ENCODE results near the gene SLC25A13.
"Not testable (repeated sequence)": the region's sequence is repeated elsewhere in the genome, so short reads cannot be mapped to it uniquely, and the experiment has no call there.

The SLC25A13 gene

DNA sequence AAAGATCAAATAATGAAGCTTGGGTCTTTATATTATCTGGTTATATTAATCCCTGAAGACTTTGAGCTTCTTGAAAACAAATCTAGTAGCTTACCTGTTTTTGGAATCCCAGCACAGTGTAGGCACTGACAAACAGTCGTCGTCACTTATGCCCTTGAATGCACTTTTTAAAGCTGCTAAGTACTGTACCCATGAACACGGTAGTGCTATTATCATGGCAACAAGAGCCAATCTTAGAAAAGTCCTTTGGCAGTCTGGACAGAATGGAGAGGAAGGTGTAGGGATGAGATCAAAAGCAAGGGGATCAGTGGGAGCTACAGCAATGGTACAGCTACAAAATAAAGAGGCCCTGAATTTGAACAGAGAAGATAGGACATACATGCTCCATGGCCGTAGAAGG is 9.4 kb downstream of the SLC25A13 start:
- no peak overlapping the region for H3K4me3 Mint-ChIP-seq
- no peak overlapping the region for H3K27ac Mint-ChIP-seq
- H3K9me3 Mint-ChIP-seq, result no peaks in the 10 kb centered on the region
- peaks cover 16% of the 10 kb centered on the region for H3K4me1 Mint-ChIP-seq
- no peak for DNase-seq
- no peak for ATAC-seq
- H3K27me3 Mint-ChIP-seq, result no peaks in the 10 kb centered on the region

- Mint-ChIP-seq H3K4me1 (peaks cover 16% of the 10 kb centered on the region), H3K4me3 (no peak overlapping the region), H3K27me3 (no peaks in the 10 kb centered on the region), H3K9me3 (no peaks in the 10 kb centered on the region), H3K27ac (no peak overlapping the region)
- ATAC-seq, result no peak
- DNase-seq, result no peak
Measured at GRCh38 chr7:96311967-96312366, 9.9 kb downstream of the SLC25A13 start.

GRCh38 chr7:96310110-96310509 is 11.8 kb downstream of the SLC25A13 start:
- no peaks in the 10 kb centered on the region for H3K9me3 Mint-ChIP-seq
- no peak overlapping the region for H3K27ac Mint-ChIP-seq
- no peak overlapping the region for H3K4me3 Mint-ChIP-seq
- H3K27me3 Mint-ChIP-seq, result no peaks in the 10 kb centered on the region
- peaks cover 23% of the 10 kb centered on the region for H3K4me1 Mint-ChIP-seq
- ATAC-seq (no peak), DNase-seq (no peak)

DNA sequence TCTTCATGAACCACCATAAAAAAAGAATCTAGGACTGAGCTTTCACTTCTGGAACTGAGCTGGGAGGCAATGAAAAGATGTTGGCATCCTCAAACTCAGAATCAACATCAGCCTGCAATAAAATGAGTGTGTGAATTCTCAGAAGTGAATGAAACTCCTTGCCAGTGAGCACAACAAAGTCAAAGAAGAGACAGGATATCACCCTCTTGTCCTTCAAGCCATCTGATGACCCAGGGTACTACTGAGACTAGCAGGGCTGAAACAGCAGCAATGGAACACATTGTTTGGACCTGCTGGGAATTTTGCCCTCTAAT is 13.0 kb downstream of the SLC25A13 start:
- ATAC-seq (no peak), DNase-seq (no peak)
- Mint-ChIP-seq H3K27me3 (no peaks in the 10 kb centered on the region), H3K4me3 (no peak overlapping the region), H3K9me3 (no peaks in the 10 kb centered on the region), H3K27ac (no peak overlapping the region), H3K4me1 (peaks cover 31% of the 10 kb centered on the region)

GRCh38 chr7:96308253-96308949 is 13.5 kb downstream of the SLC25A13 start:
- Mint-ChIP-seq H3K27ac (peak overlapping the region in 1 of 2 donors; percentile 38), H3K9me3 (no peaks in the 10 kb centered on the region), H3K4me3 (no peak overlapping the region), H3K4me1 (peaks cover 32% of the 10 kb centered on the region), H3K27me3 (no peaks in the 10 kb centered on the region)
- DNase-seq, result no peak
- ATAC-seq, result no peak

DNA sequence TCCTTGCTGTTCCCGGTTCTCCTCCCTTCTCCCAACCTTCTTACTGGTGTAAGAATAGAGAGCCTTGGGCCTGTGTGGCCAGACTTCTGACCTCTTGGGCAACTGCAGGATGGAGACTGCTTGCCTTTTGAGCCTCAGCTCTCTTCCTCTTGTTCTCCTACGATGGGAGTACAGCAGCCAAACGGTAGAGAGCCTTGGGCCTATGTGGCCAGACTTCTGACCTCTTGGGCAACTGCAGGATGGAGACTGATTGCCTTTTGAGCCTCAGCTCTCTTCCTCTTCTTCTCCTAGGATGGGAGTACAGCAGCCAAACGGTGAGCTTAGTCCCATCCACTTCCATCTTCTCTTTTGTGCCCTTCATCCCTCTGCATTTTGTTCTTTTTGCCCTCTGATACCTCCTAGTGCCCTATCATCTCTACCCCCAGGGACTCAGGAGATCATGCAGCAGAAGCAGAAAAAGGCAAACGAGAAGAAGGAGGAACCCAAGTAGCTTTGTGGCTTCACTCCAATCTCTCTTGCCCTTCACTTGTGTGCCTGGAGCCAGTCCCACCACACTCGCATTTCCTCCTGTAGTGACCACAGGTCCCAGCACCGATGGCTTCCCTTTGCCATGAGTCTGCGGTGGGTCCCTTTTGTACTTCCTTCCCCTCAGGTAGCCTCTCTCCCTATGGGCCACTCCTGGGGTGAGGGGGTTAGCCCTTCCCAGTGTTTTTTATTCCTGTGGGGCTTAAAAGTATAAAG is 15.3 kb downstream of the SLC25A13 start:
- DNase-seq (no peak), ATAC-seq (no peak)
- Mint-ChIP-seq H3K4me1 (peaks cover 48% of the 10 kb centered on the region), H3K27me3 (no peaks in the 10 kb centered on the region), H3K9me3 (no peaks in the 10 kb centered on the region), H3K4me3 (no peak overlapping the region), H3K27ac (peak overlapping the region; percentile 7 to 23)

GRCh38 chr7:96305915-96306314 is 16.0 kb downstream of the SLC25A13 start:
- Mint-ChIP-seq H3K27ac (no peak overlapping the region), H3K4me1 (peaks cover 48% of the 10 kb centered on the region), H3K9me3 (no peaks in the 10 kb centered on the region), H3K4me3 (no peak overlapping the region), H3K27me3 (no peaks in the 10 kb centered on the region)
- DNase-seq (no peak), ATAC-seq (no peak)

GRCh38 chr7:96304573-96304972 is 17.3 kb downstream of the SLC25A13 start:
- no peaks in the 10 kb centered on the region for H3K27me3 Mint-ChIP-seq
- H3K9me3 Mint-ChIP-seq, result no peaks in the 10 kb centered on the region
- ATAC-seq (no peak), DNase-seq (no peak)
- H3K4me1 Mint-ChIP-seq, result peaks cover 48% of the 10 kb centered on the region
- peak overlapping the region; percentile 89 to 92 for H3K27ac Mint-ChIP-seq
- peak overlapping the region in 1 of 2 donors; percentile 8 for H3K4me3 Mint-ChIP-seq

GRCh38 chr7:96303686-96304443 is 18.0 kb downstream of the SLC25A13 start:
- Mint-ChIP-seq H3K27me3 (no peaks in the 10 kb centered on the region), H3K27ac (peak overlapping the region; percentile 89 to 92), H3K4me3 (peak overlapping the region; percentile 36 to 57), H3K9me3 (no peaks in the 10 kb centered on the region), H3K4me1 (peaks cover 46% of the 10 kb centered on the region)
- no peak for DNase-seq
- peak; percentile 95 for ATAC-seq

DNA sequence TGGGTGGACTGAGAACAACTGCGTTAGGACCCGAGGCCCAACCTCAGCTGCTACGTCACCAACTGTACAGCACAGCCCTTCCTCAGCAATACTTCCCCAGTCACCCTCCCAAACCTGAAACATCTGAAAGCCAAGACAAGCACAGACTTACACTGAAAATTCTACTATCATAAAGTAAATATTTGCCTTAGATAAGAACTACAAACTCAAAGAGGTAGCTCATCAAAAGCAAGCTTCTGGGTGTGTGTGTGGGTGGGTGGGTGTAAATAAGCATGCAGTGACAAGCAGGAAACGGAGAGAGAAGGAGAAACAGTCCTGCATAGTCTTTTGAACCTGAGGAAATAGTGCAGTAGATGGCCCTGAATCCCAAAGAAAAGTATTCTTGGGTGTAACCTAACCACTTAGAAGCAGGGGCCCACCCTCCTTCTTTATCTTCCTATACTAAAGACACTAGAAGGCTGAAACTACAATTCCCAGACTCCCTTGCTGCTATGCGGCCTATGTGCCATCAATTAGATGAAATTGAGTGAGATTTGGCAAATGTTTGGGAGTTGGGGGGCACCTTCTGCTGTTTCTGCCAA is 18.7 kb downstream of the SLC25A13 start:
- DNase-seq, result no peak
- Mint-ChIP-seq H3K27ac (no peak overlapping the region), H3K4me3 (peak overlapping the region; percentile 36 to 57), H3K4me1 (peaks cover 39% of the 10 kb centered on the region), H3K27me3 (no peaks in the 10 kb centered on the region), H3K9me3 (no peaks in the 10 kb centered on the region)
- no peak for ATAC-seq

DNA sequence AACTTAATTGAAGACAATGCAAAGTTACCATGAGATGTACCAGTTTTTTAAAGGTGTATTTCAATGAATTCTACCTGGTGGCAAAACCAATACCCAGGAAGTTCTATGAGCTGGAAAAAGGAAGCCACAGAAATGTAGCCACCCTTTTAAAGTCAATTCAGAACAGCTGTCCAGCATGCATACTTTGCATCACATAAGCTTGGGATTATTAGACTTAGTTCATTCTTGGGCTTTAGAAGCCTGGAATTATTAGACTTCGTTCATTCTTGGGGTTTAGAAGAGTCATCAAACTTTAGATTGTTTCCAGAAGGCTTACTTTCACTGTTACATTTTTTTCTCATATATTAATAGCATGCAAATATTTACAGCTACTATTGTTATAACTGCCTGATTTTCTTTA is 20.9 kb downstream of the SLC25A13 start:
- DNase-seq (no peak), ATAC-seq (no peak)
- no peak overlapping the region for H3K27ac Mint-ChIP-seq
- no peak overlapping the region for H3K4me3 Mint-ChIP-seq
- peaks cover 30% of the 10 kb centered on the region for H3K4me1 Mint-ChIP-seq
- no peaks in the 10 kb centered on the region for H3K9me3 Mint-ChIP-seq
- no peaks in the 10 kb centered on the region for H3K27me3 Mint-ChIP-seq

- H3K27ac Mint-ChIP-seq, result no peak overlapping the region
Measured at GRCh38 chr7:96300502-96300901, 21.4 kb downstream of the SLC25A13 start.

GRCh38 chr7:96299496-96299895 is 22.4 kb downstream of the SLC25A13 start:
- H3K9me3 Mint-ChIP-seq, result no peaks in the 10 kb centered on the region
- ATAC-seq, result no peak
- no peak overlapping the region for H3K27ac Mint-ChIP-seq
- no peak for DNase-seq
- H3K4me3 Mint-ChIP-seq, result no peak overlapping the region
- H3K4me1 Mint-ChIP-seq, result peaks cover 26% of the 10 kb centered on the region
- H3K27me3 Mint-ChIP-seq, result no peaks in the 10 kb centered on the region

More at GRCh38 chr7:96300502-96300901, 21.4 kb downstream of the SLC25A13 start:
- H3K4me3 Mint-ChIP-seq, result no peak overlapping the region
- no peak for DNase-seq
- H3K4me1 Mint-ChIP-seq, result peaks cover 30% of the 10 kb centered on the region
- no peaks in the 10 kb centered on the region for H3K9me3 Mint-ChIP-seq
- ATAC-seq, result no peak
- no peaks in the 10 kb centered on the region for H3K27me3 Mint-ChIP-seq

GRCh38 chr7:96297876-96298275 is 24.0 kb downstream of the SLC25A13 start:
- ATAC-seq (no peak), DNase-seq (no peak)
- Mint-ChIP-seq H3K27me3 (no peaks in the 10 kb centered on the region), H3K27ac (no peak overlapping the region), H3K4me3 (no peak overlapping the region), H3K4me1 (peaks cover 10% of the 10 kb centered on the region), H3K9me3 (no peaks in the 10 kb centered on the region)

GRCh38 chr7:96297446-96297845 is 24.5 kb downstream of the SLC25A13 start:
- not testable (repeated sequence) for H3K27ac Mint-ChIP-seq, H3K4me3 Mint-ChIP-seq, ATAC-seq, H3K9me3 Mint-ChIP-seq, H3K4me1 Mint-ChIP-seq, H3K27me3 Mint-ChIP-seq, DNase-seq

- not testable (repeated sequence) for DNase-seq, H3K4me3 Mint-ChIP-seq, H3K27me3 Mint-ChIP-seq, ATAC-seq, H3K27ac Mint-ChIP-seq
- H3K9me3 Mint-ChIP-seq, result peaks cover 10 to 14% of the 10 kb centered on the region in 2 donors
- H3K4me1 Mint-ChIP-seq, result peaks cover 10% of the 10 kb centered on the region
Measured at GRCh38 chr7:96293911-96294310, 28.0 kb downstream of the SLC25A13 start.

All from stimulated activated naive CD8-positive, alpha-beta T cell treated with anti-CD3 and anti-CD28 coated beads, Interleukin-15, amount 100 ng/mL, for 72 hours (primary cell).